T-helper 2 cell treated with Interferon-gamma antibody and Interleukin-4, amounts not matched to agents 100 ng/mL and 5 ng/mL, for 36 hours (primary cell): ENCODE data around the gene NAV3. TPM values are rescaled to one million over a fixed set of nuclear protein-coding genes. Genes with fewer than 3 reads are reported as not detected.

ENCODE experiments used
- intact Hi-C: fragments of 100-400 bp; cut with micrococcal nuclease; formaldehyde crosslinking; loops from one replicate; pipeline ENCODE4 v1.15.1; 2023
- total RNA-seq: library from RNA; stranded (reverse); gene quantifications from 2 replicates; pipeline ENCODE4 v1.2.3, GENCODE V29; 2022

NAV3 gene
- total RNA-seq, 1 donor from 2014 or later = not detected

- intact Hi-C loops = no loop called here
These were observed 15.1 kb downstream of the NAV3 start for GRCh38 chr12:77845831-77846230.

GRCh38 chr12:77847060-77847541 lies 16.4 kb downstream of the NAV3 start:
- intact Hi-C loops = no loop called here

GRCh38 chr12:77847680-77848431 lies 17.2 kb downstream of the NAV3 start:
- intact Hi-C loops = no loop called here

- intact Hi-C loops = no loop called here
These were observed 19.4 kb downstream of the NAV3 start for GRCh38 chr12:77850129-77850528.

GRCh38 chr12:77850698-77851097 lies 20.0 kb downstream of the NAV3 start:
- intact Hi-C loops = no loop called here

- intact Hi-C loops = no loop called here
These were observed 24.9 kb downstream of the NAV3 start for GRCh38 chr12:77855548-77855947.

- intact Hi-C loops = no loop called here
These were observed 30.6 kb downstream of the NAV3 start for GRCh38 chr12:77861317-77861716.

GRCh38 chr12:77865178-77865577 lies 34.5 kb downstream of the NAV3 start:
- intact Hi-C loops = no loop called here

- intact Hi-C loops = no loop called here
These were observed 48.2 kb downstream of the NAV3 start for GRCh38 chr12:77878901-77879300.

GRCh38 chr12:77882709-77883108 lies 52.0 kb downstream of the NAV3 start:
- intact Hi-C loops = no loop called here

- intact Hi-C loops = no loop called here
These were observed 57.9 kb downstream of the NAV3 start for GRCh38 chr12:77888611-77889010.

- intact Hi-C loops = no loop called here
These were observed 60.9 kb downstream of the NAV3 start for GRCh38 chr12:77891518-77892147.

- intact Hi-C loops = no loop called here
These were observed 63.2 kb downstream of the NAV3 start for GRCh38 chr12:77893918-77894317.

GRCh38 chr12:77894556-77894955 lies 63.9 kb downstream of the NAV3 start:
- intact Hi-C loops = no loop called here

- intact Hi-C loops = no loop called here
These were observed 65.0 kb downstream of the NAV3 start for GRCh38 chr12:77895699-77896098.

GRCh38 chr12:77907936-77908335 lies 77.2 kb downstream of the NAV3 start:
- intact Hi-C loops = no loop called here

GRCh38 chr12:77914081-77914488 lies 83.4 kb downstream of the NAV3 start:
- intact Hi-C loops = no loop called here

GRCh38 chr12:77915071-77915600 lies 84.4 kb downstream of the NAV3 start:
- intact Hi-C loops = no loop called here

- intact Hi-C loops = no loop called here
These were observed 85.6 kb downstream of the NAV3 start for GRCh38 chr12:77916276-77916675.

GRCh38 chr12:77918046-77918445 lies 87.4 kb downstream of the NAV3 start:
- intact Hi-C loops = no loop called here

GRCh38 chr12:77919450-77919849 lies 88.8 kb downstream of the NAV3 start:
- intact Hi-C loops = no loop called here

- intact Hi-C loops = no loop called here
These were observed 93.2 kb downstream of the NAV3 start for GRCh38 chr12:77923882-77924281.

- intact Hi-C loops = loop anchor here (5.0 kb wide), 1 partner anchor 877 kb away; no protein-coding TSS in a partner anchor
These were observed 94.0 kb downstream of the NAV3 start for GRCh38 chr12:77924703-77925102.
